T47D (cell line): ENCODE results near the gene GPR139.
A peak's percentile ranks its signal among the peaks of the same experiment; 100 is the strongest.

Experiments used
- DNase-seq, 2 experiments: peaks; one replicate each; pipeline versions ENCODE4 v3.0.0 to v3.0.0-alpha.2; 2011 to 2012; ENCODE audit warnings: low read depth in 1 of 2, low spot score in 1 of 2
- JUND ChIP-seq: IDR thresholded peaks from 2 replicates; pipeline ENCODE4 v1.6.1; 2012; ENCODE audit warnings: low read depth
- in situ Hi-C: cut with HindIII; loops from 2 replicates; pipeline ENCODE4 v1.10.0; 2016; ENCODE audit warnings: low sequenced_read_pairs, low pct_unique_long_range_greater_than_20kb

Gene GPR139

DNA sequence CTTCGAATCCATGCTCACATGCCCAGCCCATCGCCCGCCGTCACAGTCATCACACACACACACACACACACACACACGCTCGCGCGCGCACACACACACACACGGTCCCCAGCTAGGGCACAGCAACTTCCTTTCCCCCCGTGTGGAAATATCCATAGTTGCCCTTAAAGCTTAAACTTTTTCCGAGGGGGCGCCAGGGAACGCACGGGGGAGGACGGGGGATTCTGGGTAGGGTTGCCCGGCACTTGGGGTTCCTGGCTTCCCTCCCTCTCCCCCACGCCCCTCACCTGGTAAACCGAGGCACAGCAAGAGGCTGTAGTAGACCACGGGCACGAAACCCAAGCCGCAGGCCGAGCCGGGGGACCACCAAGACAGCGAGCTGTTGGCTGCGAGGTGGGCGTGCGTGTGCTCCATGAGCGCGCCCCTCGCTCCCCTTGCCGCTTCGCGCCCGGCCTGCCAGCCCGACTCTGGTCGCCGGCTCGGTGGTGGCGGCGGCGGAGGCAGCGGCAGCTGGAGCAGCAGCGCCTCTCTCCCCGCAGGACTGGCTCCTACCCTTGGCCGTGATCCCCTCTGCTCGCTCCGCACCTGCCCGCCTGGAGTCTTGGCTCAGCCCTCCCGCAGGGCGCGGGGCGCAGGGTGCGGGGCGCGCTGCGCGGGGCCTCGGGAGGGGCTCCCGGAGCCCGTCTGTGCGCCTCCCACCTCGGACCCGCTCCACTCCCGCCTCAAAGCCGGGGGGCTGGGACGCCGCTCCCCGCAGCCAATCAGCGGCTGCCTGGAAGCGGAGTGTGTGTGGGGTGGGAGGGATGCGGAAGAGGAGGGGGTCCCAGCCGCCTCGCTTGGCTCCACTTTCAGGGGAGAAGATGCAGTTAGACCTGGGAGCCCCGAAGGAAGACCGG, at the start of gene GPR139:
TSS of gene GPR139 (minus strand) at position 688 of the 896 bp plus-strand sequence. CDS start at position 414, 274 bp downstream.
- DNase-seq: no peak
- in situ Hi-C loops: no loop called here
- TF ChIP-seq JUND: no peak

DNA sequence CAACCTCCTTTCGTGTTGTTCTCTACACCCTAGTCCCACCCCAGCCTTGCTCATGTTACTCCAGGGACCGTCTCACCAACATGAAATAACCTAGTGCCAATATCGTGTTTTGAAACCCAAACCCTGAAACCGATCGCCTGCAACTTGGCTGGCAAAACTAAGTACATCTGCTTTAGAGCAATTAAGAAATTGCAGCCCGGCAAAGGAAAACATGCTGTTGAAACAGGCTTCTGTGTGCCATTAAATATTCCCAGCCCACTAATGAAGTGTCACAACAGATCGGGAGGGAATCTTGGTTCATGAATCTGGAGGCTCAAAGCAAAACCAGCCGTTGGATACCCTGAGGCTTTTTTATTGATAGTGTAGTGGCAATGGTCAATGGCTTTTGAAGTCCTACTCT, 48.3 kb upstream of the GPR139 start:
- TF ChIP-seq JUND: no peak
- no peak for DNase-seq
- in situ Hi-C loops: no loop called here

DNA sequence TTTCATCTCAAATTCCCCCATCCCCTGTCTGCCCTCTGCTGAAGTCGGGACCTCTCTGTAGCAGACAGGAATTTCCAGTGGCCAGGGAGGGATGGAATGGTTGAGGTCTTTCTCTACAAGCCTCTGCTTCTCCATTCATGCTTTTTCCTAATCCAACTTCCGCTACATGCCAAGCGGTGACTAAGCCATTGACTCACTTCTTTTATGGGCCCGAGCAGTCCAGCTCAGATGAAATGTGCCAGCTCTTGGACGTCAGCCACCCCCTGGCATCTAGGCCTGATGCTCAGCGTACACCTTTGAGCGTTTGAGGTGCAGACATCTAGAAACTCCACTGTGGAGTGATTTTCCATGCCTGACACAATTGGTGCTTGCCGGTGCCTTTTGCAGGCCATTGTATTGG, 40.7 kb upstream of the GPR139 start:
- TF ChIP-seq JUND: no peak
- DNase-seq: peak; percentile 15 to 16
- in situ Hi-C loops: no loop called here

DNA sequence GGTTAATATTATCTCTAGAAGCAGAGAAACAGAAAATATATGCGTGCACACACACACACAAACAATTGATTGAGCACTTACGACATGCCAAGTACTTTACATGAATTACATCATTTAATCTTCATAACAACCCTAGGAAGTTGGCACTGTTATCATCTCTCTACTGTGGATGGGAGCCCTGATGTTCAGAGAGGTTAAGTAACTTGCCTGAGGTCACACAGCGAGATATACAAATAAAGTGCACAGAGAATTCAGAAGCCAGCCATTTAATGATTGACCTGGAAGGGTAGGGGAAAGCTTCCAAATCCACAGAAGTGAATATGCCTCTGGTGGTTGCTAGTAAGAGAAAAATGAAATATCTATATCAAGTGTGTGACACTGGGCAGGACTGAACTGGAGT, 37.5 kb upstream of the GPR139 start:
- no peak for TF ChIP-seq JUND
- in situ Hi-C loops: no loop called here
- DNase-seq: no peak

DNA sequence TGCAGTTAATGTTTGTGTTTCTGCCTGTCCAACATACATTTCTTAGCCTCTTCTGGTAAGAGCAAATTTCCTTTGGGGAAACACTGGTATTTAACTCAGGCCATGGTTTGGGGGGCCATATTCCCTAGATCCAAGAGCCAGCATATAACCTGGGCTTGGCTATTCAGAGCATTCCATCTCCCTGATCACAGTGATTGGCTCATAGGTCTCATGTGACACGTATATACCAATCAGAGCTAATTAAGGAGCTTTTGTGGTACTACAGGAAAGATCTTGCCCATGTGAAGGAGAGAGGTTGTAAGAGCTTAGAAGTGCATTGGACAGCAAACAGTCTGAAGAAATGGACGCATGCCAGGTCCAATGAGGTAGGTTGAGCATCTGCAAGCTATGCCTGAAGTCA, 33.4 kb upstream of the GPR139 start:
- DNase-seq: no peak
- in situ Hi-C loops: no loop called here
- no peak for TF ChIP-seq JUND

DNA sequence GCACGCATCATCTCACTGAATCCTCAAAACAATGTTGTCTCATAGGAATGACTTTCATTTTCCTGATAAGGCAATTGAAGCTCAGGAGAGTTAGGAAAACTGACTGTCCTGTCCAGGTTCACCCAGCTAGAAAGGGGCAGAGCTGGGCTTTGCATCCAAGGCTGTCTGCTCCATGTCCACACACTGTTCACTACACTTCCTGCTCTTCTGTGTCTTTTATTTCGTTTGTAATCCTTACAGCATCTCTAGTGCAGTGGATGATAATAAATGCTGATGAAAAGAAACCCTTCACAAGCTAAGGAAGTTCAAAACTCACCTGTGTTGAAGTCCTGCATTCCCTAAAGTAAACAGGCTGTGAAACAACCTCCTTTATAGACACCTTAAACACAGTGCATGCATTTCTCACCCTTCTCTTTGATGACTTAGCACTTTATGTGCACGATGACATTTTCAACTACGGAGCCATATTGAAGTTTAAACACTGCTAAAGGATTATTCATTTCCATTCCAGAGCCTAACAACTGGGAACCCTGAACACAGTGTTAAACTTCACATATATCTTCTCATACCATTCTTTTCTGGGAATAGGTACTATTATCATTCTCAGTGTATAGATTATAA, 31.0 kb upstream of the GPR139 start:
- no peak for DNase-seq
- in situ Hi-C loops: no loop called here
- no peak for TF ChIP-seq JUND

DNA sequence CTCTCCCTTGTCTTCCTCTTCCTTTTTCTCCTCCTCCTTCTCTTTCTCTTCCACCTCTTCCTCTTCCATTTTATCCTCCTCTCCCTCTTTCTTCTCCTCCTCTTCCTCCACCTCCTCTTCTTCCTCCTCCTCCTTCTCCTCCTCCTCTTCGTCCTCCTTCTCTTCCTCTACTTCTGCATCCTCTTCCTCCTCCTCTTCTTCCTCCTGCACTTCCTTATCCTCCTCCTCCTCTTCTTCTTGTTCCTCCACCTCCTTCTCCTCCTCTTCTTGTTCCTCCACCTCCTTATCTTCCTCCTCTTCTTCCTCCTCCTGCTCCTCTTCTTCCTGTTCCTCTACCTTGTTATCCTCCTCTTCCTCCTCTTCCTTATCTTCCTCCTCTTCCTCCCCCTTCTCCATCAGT, 28.8 kb upstream of the GPR139 start:
- in situ Hi-C loops: no loop called here
- DNase-seq: no peak
- TF ChIP-seq JUND: no peak

DNA sequence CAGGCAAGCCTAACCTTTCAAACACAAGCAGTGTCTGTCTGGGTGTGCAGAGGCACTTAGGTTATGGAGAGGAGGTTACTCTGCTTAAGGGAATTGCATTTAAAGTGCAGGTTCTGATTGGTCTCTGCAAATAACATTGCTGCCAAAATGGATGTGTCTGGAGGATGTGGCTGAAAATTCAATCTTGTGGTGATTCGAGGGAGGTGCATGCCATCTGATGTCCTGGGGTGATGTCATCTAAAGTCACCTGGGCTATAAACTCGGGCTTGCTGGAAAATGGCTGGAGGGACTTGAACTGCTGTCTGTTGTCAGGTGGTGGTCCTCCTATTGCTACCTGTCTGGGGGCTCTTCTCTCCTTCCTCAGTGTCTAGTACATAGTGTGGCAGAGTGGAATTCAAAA, 28.3 kb upstream of the GPR139 start:
- in situ Hi-C loops: no loop called here
- DNase-seq: no peak
- TF ChIP-seq JUND: no peak

DNA sequence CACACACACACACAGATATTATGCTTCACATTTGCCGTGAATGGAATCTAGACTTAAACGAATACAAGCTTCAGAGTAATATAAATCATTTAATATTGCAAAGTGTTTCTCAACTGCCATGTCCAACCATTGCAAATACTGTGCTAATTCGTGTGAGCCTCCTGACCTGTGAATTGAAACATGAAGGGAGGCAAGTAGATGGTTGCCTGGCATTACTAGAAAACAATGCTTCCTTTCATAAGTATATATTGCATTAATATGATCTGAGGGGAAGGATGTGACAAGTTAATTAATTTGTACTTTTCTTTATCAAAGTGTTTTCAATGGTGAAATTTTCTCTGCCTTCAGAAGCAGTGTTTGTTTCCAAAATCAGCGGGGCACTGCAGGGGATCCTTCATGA, 25.7 kb upstream of the GPR139 start:
- TF ChIP-seq JUND: no peak
- DNase-seq: no peak
- in situ Hi-C loops: no loop called here

DNA sequence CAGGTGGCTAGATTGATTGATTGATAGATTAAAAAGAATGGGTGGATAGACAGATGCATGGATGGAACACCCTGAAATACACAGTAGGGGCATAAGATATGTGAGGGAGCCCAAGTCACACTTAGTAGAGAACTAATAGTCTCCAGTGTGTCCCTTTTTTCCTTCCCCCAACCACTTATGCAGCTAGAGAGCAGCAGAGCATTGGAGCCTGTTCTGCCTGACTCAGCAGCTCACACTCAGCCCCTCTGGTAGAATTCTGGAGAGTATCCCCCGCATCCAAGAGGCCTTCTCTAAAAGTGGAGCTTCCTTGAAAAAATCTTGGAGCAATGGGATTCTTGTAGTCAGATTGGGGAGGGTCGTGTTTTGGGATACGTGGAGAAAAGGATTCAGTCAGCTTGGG, 20.5 kb upstream of the GPR139 start:
- no peak for DNase-seq
- TF ChIP-seq JUND: no peak
- in situ Hi-C loops: no loop called here

DNA sequence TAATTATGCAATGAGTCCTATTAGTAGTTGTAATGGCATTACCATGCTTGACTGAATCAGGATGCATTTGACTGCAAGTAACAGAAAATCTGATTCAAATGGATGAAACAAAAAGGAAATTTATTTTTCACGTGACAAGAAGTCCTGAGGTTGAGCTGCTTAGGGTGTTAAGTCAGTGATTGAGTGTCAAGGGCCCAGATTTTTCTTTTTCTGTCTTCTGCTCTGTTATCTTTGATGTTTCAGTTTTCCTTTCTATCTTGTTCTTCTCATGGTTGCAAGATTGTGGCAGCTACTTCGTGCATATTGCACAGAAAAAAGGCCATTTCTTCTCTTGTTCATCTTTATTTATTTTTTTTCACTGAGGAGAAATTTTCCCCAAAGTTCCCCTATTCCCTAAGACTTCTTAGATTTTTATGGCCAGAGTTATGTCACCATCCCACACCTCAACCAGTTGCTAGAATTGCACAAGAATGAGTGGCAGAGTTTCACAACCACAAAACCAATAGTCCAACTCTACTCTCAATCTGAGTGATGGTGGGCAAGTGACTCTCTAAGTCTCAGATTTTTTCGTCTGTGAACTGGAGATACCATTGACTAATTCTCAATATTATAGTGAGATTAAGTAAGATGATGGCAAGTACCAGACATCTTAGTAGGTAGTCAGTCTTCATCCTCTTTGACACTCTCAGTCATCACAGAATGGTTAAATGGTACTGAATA, 15.7 kb upstream of the GPR139 start:
- DNase-seq: no peak
- in situ Hi-C loops: no loop called here
- TF ChIP-seq JUND: no peak

DNA sequence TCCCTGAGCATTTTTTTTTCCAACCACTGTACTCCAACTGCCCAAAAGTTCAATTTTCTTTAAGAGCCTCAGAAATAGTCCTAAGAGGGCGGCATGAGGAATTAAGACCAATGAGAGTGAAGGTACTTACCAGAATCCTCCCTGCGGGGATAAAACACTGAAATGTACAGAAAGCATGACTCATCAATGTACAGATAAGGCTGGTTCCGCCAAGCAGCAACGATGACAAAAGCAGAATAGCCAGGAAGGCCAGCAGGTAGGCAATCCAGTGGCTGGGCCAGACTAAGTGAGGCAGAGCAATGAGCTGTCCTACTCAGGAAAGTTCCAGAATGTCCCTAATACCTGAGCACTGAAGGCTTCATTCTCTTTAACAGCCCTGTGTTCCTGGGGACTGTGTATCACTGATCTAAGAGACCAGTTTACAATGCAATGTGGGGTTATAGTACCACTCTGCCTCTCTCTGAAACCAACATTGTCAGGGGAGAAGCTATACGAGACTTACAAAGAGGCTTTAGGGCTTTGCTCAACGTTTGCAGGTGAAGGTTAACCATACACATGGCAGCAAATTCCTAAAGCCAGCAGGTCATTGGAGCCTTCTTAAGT, 11.0 kb upstream of the GPR139 start:
- in situ Hi-C loops: no loop called here
- peak in 1 of 2 experiments; percentile 10 for DNase-seq
- 0 out of 2 replicates have a peak, but pooled peaks have one; percentile 20 for TF ChIP-seq JUND
